ENCODE data around the gene KCND3.

The KCND3 gene

GRCh38 chr1:111921948-111922347, 67.5 kb downstream of the KCND3 start:
- ATAC-seq (replicated peaks; ENCODE audit: extremely low read depth, poor library complexity, severe bottlenecking) (no peak), DNase-seq (ENCODE audit: low spot score in 2 of 2) (no peak)
- Mint-ChIP-seq H3K9me3 (no peaks in the 10 kb centered on the region), H3K4me1 (no peaks in the 10 kb centered on the region), H3K27me3 (peaks cover 35% of the 10 kb centered on the region), H3K27ac (ENCODE audit: low read depth) (no peak overlapping the region), H3K36me3 (ENCODE audit: insufficient read depth) (peaks cover 2% of the 10 kb centered on the region), H3K4me3 (no peak overlapping the region)

GRCh38 chr1:111920221-111921024, 69.0 kb downstream of the KCND3 start:
- DNase-seq (ENCODE audit: low spot score in 2 of 2) (no peak), ATAC-seq (replicated peaks; ENCODE audit: extremely low read depth, poor library complexity, severe bottlenecking) (no peak)
- H3K36me3 Mint-ChIP-seq (ENCODE audit: insufficient read depth) = peaks cover 2% of the 10 kb centered on the region
- no peaks in the 10 kb centered on the region for H3K9me3 Mint-ChIP-seq
- H3K4me1 Mint-ChIP-seq = no peaks in the 10 kb centered on the region
- H3K27ac Mint-ChIP-seq (ENCODE audit: low read depth) = no peak overlapping the region
- H3K4me3 Mint-ChIP-seq = no peak overlapping the region
- H3K27me3 Mint-ChIP-seq = peaks cover 36% of the 10 kb centered on the region

GRCh38 chr1:111911776-111912515, 77.5 kb downstream of the KCND3 start:
- H3K36me3 Mint-ChIP-seq (ENCODE audit: insufficient read depth) = no peaks in the 10 kb centered on the region
- DNase-seq (ENCODE audit: low spot score in 2 of 2) = no peak
- H3K4me3 Mint-ChIP-seq = no peak overlapping the region
- H3K27me3 Mint-ChIP-seq = peaks cover 71% of the 10 kb centered on the region
- no peak for ATAC-seq (replicated peaks; ENCODE audit: extremely low read depth, poor library complexity, severe bottlenecking)
- no peaks in the 10 kb centered on the region for H3K4me1 Mint-ChIP-seq
- H3K9me3 Mint-ChIP-seq = no peaks in the 10 kb centered on the region
- no peak overlapping the region for H3K27ac Mint-ChIP-seq (ENCODE audit: low read depth)

GRCh38 chr1:111911061-111911460, 78.4 kb downstream of the KCND3 start:
- Mint-ChIP-seq H3K4me3 (no peak overlapping the region), H3K36me3 (ENCODE audit: insufficient read depth) (no peaks in the 10 kb centered on the region), H3K27ac (ENCODE audit: low read depth) (no peak overlapping the region), H3K4me1 (no peaks in the 10 kb centered on the region), H3K9me3 (no peaks in the 10 kb centered on the region), H3K27me3 (peaks cover 80% of the 10 kb centered on the region)
- DNase-seq (ENCODE audit: low spot score in 2 of 2) (no peak), ATAC-seq (replicated peaks; ENCODE audit: extremely low read depth, poor library complexity, severe bottlenecking) (no peak)

- Mint-ChIP-seq H3K27me3 (peaks cover 82% of the 10 kb centered on the region), H3K4me3 (no peak overlapping the region), H3K9me3 (no peaks in the 10 kb centered on the region), H3K36me3 (ENCODE audit: insufficient read depth) (no peaks in the 10 kb centered on the region), H3K27ac (ENCODE audit: low read depth) (no peak overlapping the region), H3K4me1 (no peaks in the 10 kb centered on the region)
- ATAC-seq (replicated peaks; ENCODE audit: extremely low read depth, poor library complexity, severe bottlenecking) (no peak), DNase-seq (ENCODE audit: low spot score in 2 of 2) (no peak)
These were observed 80.4 kb downstream of the KCND3 start for GRCh38 chr1:111909030-111909429.

GRCh38 chr1:111908011-111908621, 81.4 kb downstream of the KCND3 start:
- H3K4me3 Mint-ChIP-seq = no peak overlapping the region
- no peak overlapping the region for H3K27ac Mint-ChIP-seq (ENCODE audit: low read depth)
- H3K9me3 Mint-ChIP-seq = no peaks in the 10 kb centered on the region
- ATAC-seq (replicated peaks; ENCODE audit: extremely low read depth, poor library complexity, severe bottlenecking) (no peak), DNase-seq (ENCODE audit: low spot score in 2 of 2) (no peak)
- no peaks in the 10 kb centered on the region for H3K4me1 Mint-ChIP-seq
- peaks cover 72% of the 10 kb centered on the region for H3K27me3 Mint-ChIP-seq
- H3K36me3 Mint-ChIP-seq (ENCODE audit: insufficient read depth) = no peaks in the 10 kb centered on the region

- Mint-ChIP-seq H3K4me1 (no peaks in the 10 kb centered on the region), H3K36me3 (ENCODE audit: insufficient read depth) (no peaks in the 10 kb centered on the region), H3K4me3 (no peak overlapping the region), H3K9me3 (no peaks in the 10 kb centered on the region), H3K27ac (ENCODE audit: low read depth) (no peak overlapping the region), H3K27me3 (peaks cover 71% of the 10 kb centered on the region)
- DNase-seq (ENCODE audit: low spot score in 2 of 2) (no peak), ATAC-seq (replicated peaks; ENCODE audit: extremely low read depth, poor library complexity, severe bottlenecking) (no peak)
These were observed 82.1 kb downstream of the KCND3 start for GRCh38 chr1:111907321-111907720.

- Mint-ChIP-seq H3K9me3 (no peaks in the 10 kb centered on the region), H3K4me1 (no peaks in the 10 kb centered on the region), H3K27ac (ENCODE audit: low read depth) (no peak overlapping the region), H3K4me3 (no peak overlapping the region), H3K36me3 (ENCODE audit: insufficient read depth) (no peaks in the 10 kb centered on the region), H3K27me3 (peaks cover 76% of the 10 kb centered on the region)
- DNase-seq (ENCODE audit: low spot score in 2 of 2) = no peak
- no peak for ATAC-seq (replicated peaks; ENCODE audit: extremely low read depth, poor library complexity, severe bottlenecking)
These were observed 82.7 kb downstream of the KCND3 start for GRCh38 chr1:111906816-111907215.

- Mint-ChIP-seq H3K27me3 (peaks cover 79% of the 10 kb centered on the region), H3K36me3 (ENCODE audit: insufficient read depth) (no peaks in the 10 kb centered on the region), H3K9me3 (no peaks in the 10 kb centered on the region), H3K27ac (ENCODE audit: low read depth) (no peak overlapping the region), H3K4me3 (no peak overlapping the region), H3K4me1 (no peaks in the 10 kb centered on the region)
- DNase-seq (ENCODE audit: low spot score in 2 of 2) (no peak), ATAC-seq (replicated peaks; ENCODE audit: extremely low read depth, poor library complexity, severe bottlenecking) (no peak)
These were observed 83.4 kb downstream of the KCND3 start for GRCh38 chr1:111906111-111906510.

GRCh38 chr1:111904478-111905218, 84.8 kb downstream of the KCND3 start:
- no peak overlapping the region for H3K27ac Mint-ChIP-seq (ENCODE audit: low read depth)
- no peaks in the 10 kb centered on the region for H3K9me3 Mint-ChIP-seq
- no peak for DNase-seq (ENCODE audit: low spot score in 2 of 2)
- H3K4me1 Mint-ChIP-seq = no peaks in the 10 kb centered on the region
- H3K36me3 Mint-ChIP-seq (ENCODE audit: insufficient read depth) = no peaks in the 10 kb centered on the region
- no peak overlapping the region for H3K4me3 Mint-ChIP-seq
- peaks cover 64% of the 10 kb centered on the region for H3K27me3 Mint-ChIP-seq
- ATAC-seq (replicated peaks; ENCODE audit: extremely low read depth, poor library complexity, severe bottlenecking) = no peak

GRCh38 chr1:111903871-111904449, 85.5 kb downstream of the KCND3 start:
- Mint-ChIP-seq H3K4me3 (no peak overlapping the region), H3K27ac (ENCODE audit: low read depth) (no peak overlapping the region), H3K9me3 (no peaks in the 10 kb centered on the region), H3K4me1 (no peaks in the 10 kb centered on the region), H3K27me3 (peaks cover 57% of the 10 kb centered on the region), H3K36me3 (ENCODE audit: insufficient read depth) (no peaks in the 10 kb centered on the region)
- ATAC-seq (replicated peaks; ENCODE audit: extremely low read depth, poor library complexity, severe bottlenecking) = no peak
- DNase-seq (ENCODE audit: low spot score in 2 of 2) = no peak
